ENCODE measurements around the gene ACTL7A.
"Not testable (repeated sequence)": the region's sequence is repeated elsewhere in the genome, so short reads cannot be mapped to it uniquely, and the experiment has no call there.

The ACTL7A gene

GRCh38 chr9:108882052-108882888 is 20.2 kb downstream of the ACTL7A start:
- ATAC-seq = no peak

GRCh38 chr9:108883085-108883484 is 21.0 kb downstream of the ACTL7A start:
- ATAC-seq = no peak

GRCh38 chr9:108884701-108885100 is 22.6 kb downstream of the ACTL7A start:
- ATAC-seq = no peak

- ATAC-seq = peak; percentile 95 to 97
Measured at GRCh38 chr9:108885643-108886348, 23.7 kb downstream of the ACTL7A start.

GRCh38 chr9:108886594-108887271 is 24.7 kb downstream of the ACTL7A start:
- ATAC-seq = not testable (repeated sequence)

GRCh38 chr9:108889649-108890067 is 27.6 kb downstream of the ACTL7A start:
- ATAC-seq = no peak

- no peak for ATAC-seq
Measured at GRCh38 chr9:108894225-108894997, 32.3 kb downstream of the ACTL7A start.

GRCh38 chr9:108897324-108898096 is 35.4 kb downstream of the ACTL7A start:
- ATAC-seq = no peak

GRCh38 chr9:108899023-108899695 is 37.1 kb downstream of the ACTL7A start:
- ATAC-seq = not testable (repeated sequence)

- no peak for ATAC-seq
Measured at GRCh38 chr9:108900176-108900575, 38.1 kb downstream of the ACTL7A start.

GRCh38 chr9:108903420-108904103 is 41.5 kb downstream of the ACTL7A start:
- no peak for ATAC-seq

- no peak for ATAC-seq
Measured at GRCh38 chr9:108904161-108904560, 42.1 kb downstream of the ACTL7A start.

GRCh38 chr9:108905494-108905893 is 43.4 kb downstream of the ACTL7A start:
- no peak for ATAC-seq

GRCh38 chr9:108910402-108910801 is 48.3 kb downstream of the ACTL7A start:
- ATAC-seq = no peak

- no peak for ATAC-seq
Measured at GRCh38 chr9:108910914-108911313, 48.8 kb downstream of the ACTL7A start.

GRCh38 chr9:108911820-108912219 is 49.8 kb downstream of the ACTL7A start:
- ATAC-seq = no peak
